Uterus (tissue), 2 donors: ENCODE measurements around the gene TDRD10.

Experiments
- CTCF ChIP-seq, 4 experiments: fragments of 200-600 bp in 2 of 4; fragments of 450-650 bp in 2 of 4; sonication (generic) in 2 of 4; IDR thresholded peaks; one replicate each; pipeline ENCODE4 v1.5.1; 2016 to 2019; ENCODE audit warnings: antibody characterized with exemption in 4 of 4, mild to moderate bottlenecking in 2 of 4, moderate library complexity in 1 of 4
- POLR2A ChIP-seq, 2 donors: fragments of 450-650 bp; IDR thresholded peaks; one replicate each; pipeline ENCODE4 v1.6.1; 2016; ENCODE audit warnings: antibody characterized with exemption in 2 of 2, mild to moderate bottlenecking in 1 of 2, moderate library complexity in 1 of 2

- TF ChIP-seq CTCF (IDR thresholded peaks at IDR 0.05), result no peak
- no peak for TF ChIP-seq POLR2A (IDR thresholded peaks at IDR 0.05)
Measured at GRCh38 chr1:154565876-154566275, 63.9 kb downstream of the TDRD10 start.
